HepG2 (cell line): ENCODE results near the gene SMARCB1. TPM values are rescaled to one million over a fixed set of nuclear protein-coding genes. Genes with fewer than 3 reads are reported as not detected.
A peak's percentile ranks its signal among the peaks of the same experiment; 100 is the strongest.

ENCODE experiments used
- GPN1 ChIP-seq: sonication (generic); formaldehyde crosslinking; IDR thresholded peaks from 2 replicates; pipeline ENCODE4 v1.5.1; 2020; ENCODE audit warnings: missing genetic modification reagents, borderline replicate concordance
- JUND ChIP-seq: sonication (generic); formaldehyde crosslinking; IDR thresholded peaks from 2 replicates; pipeline ENCODE4 v1.8.0; 2022; ENCODE audit warnings: mild to moderate bottlenecking, missing genetic modification reagents
- PHF21A ChIP-seq: sonication (generic); formaldehyde crosslinking; IDR thresholded peaks from 2 replicates; pipeline ENCODE4 v1.5.0; 2020; ENCODE audit warnings: mild to moderate bottlenecking, missing genetic modification reagents
- SALL1 ChIP-seq: sonication (generic); formaldehyde crosslinking; IDR thresholded peaks from 2 replicates; pipeline ENCODE4 v1.8.0; 2022; ENCODE audit warnings: mild to moderate bottlenecking, missing genetic modification reagents
- SATB2 ChIP-seq: sonication (generic); formaldehyde crosslinking; IDR thresholded peaks from 2 replicates; pipeline ENCODE4 v1.5.0; 2020; ENCODE audit warnings: missing genetic modification reagents
- SPEN ChIP-seq: sonication (generic); formaldehyde crosslinking; IDR thresholded peaks from 2 replicates; pipeline ENCODE4 v1.5.1; 2020; ENCODE audit warnings: low read depth, mild to moderate bottlenecking, missing genetic modification reagents
- TAF15 ChIP-seq: fragments of 200-400 bp; formaldehyde crosslinking; IDR thresholded peaks from one replicate; pipeline ENCODE4 v1.6.1; 2018; ENCODE audit warnings: mild to moderate bottlenecking, low read depth, low read length; ENCODE audit not compliant: poor library complexity, severe bottlenecking
- TBX3 ChIP-seq: fragments of 450-650 bp; IDR thresholded peaks from 2 replicates; pipeline ENCODE4 v1.6.1; 2017; ENCODE audit warnings: antibody characterized with exemption, mild to moderate bottlenecking, inconsistent platforms, borderline replicate concordance
- TRIM22 ChIP-seq: fragments of 450-650 bp; IDR thresholded peaks from 2 replicates; pipeline ENCODE4 v1.6.1; 2017
- ZEB1 ChIP-seq: IDR thresholded peaks from 2 replicates; pipeline ENCODE4 v1.6.1; 2012; ENCODE audit warnings: mild to moderate bottlenecking, low read depth, inconsistent platforms; ENCODE audit not compliant: insufficient replicate concordance
- ZNF264 ChIP-seq: sonication (generic); formaldehyde crosslinking; IDR thresholded peaks from 2 replicates; pipeline ENCODE4 v1.4.0; 2020; ENCODE audit warnings: missing genetic modification reagents
- ZNF562 ChIP-seq: sonication (generic); formaldehyde crosslinking; IDR thresholded peaks from 2 replicates; pipeline ENCODE4 v1.8.0; 2022; ENCODE audit warnings: missing genetic modification reagents, borderline replicate concordance
- ZNF672 ChIP-seq: sonication (generic); formaldehyde crosslinking; IDR thresholded peaks from 2 replicates; pipeline ENCODE4 v1.8.1; 2022; ENCODE audit warnings: missing genetic modification reagents
- ZSCAN22 ChIP-seq: sonication (generic); formaldehyde crosslinking; IDR thresholded peaks from 2 replicates; pipeline ENCODE4 v1.4.0; 2020; ENCODE audit warnings: mild to moderate bottlenecking, missing genetic modification reagents
- polyA plus RNA-seq, 8 experiments: library from polyadenylated mRNA; depleted of rRNA in 3 of 8; stranded (reverse) in 7 of 8; unstranded in 1 of 8; fragments of >200 nt; fragmentation: Illumina TruSeq in 4 of 8; extraction: Trizol in 4 of 8; gene quantifications; 2 replicates each; pipeline versions ENCODE4 v1.2.1 to v1.2.3, GENCODE V29; 2011 to 2016; ENCODE audit warnings: low read depth in 4 of 8, missing spikeins in 1 of 8, mixed read lengths in 1 of 8; ENCODE audit not compliant: insufficient read depth in 1 of 8
- total RNA-seq, 5 experiments: library from RNA; depleted of rRNA; stranded (reverse); fragments of >200 nt; fragmentation: Illumina TruSeq; extraction: Trizol; gene quantifications; 2 replicates each; pipeline ENCODE4 v1.2.3, GENCODE V29; 2016; ENCODE audit warnings: low read depth in 1 of 5
- TF ChIP-seq, protein P1 (sequence below): sonication (generic); formaldehyde crosslinking; IDR thresholded peaks from 2 replicates; pipeline ENCODE4 v1.5.0; 2020; ENCODE audit warnings: mild to moderate bottlenecking, missing genetic modification reagents, borderline replicate concordance
- TF ChIP-seq, protein P2 (sequence below): sonication (generic); formaldehyde crosslinking; IDR thresholded peaks from 2 replicates; pipeline ENCODE4 v1.4.0; 2020; ENCODE audit warnings: missing genetic modification reagents

SMARCB1 gene
- total and polyA plus RNA-seq, 2 of the 13 experiments (the other 11 are each of a cell fraction or from before 2014, with no cell fraction given), result 74.0 to 166 TPM

- TF ChIP-seq TRIM22, result no peak
- peak; percentile 31; the same call in 1 of the 2 replicates for TF ChIP-seq SALL1 (CRISPR knock-in tag)
- TF ChIP-seq TAF15, result peak; percentile 69
- TF ChIP-seq SATB2, result no peak
- no peak for TF ChIP-seq ZNF562
- no peak for TF ChIP-seq GPN1 (CRISPR knock-in tag)
- TF ChIP-seq, protein P1, sequence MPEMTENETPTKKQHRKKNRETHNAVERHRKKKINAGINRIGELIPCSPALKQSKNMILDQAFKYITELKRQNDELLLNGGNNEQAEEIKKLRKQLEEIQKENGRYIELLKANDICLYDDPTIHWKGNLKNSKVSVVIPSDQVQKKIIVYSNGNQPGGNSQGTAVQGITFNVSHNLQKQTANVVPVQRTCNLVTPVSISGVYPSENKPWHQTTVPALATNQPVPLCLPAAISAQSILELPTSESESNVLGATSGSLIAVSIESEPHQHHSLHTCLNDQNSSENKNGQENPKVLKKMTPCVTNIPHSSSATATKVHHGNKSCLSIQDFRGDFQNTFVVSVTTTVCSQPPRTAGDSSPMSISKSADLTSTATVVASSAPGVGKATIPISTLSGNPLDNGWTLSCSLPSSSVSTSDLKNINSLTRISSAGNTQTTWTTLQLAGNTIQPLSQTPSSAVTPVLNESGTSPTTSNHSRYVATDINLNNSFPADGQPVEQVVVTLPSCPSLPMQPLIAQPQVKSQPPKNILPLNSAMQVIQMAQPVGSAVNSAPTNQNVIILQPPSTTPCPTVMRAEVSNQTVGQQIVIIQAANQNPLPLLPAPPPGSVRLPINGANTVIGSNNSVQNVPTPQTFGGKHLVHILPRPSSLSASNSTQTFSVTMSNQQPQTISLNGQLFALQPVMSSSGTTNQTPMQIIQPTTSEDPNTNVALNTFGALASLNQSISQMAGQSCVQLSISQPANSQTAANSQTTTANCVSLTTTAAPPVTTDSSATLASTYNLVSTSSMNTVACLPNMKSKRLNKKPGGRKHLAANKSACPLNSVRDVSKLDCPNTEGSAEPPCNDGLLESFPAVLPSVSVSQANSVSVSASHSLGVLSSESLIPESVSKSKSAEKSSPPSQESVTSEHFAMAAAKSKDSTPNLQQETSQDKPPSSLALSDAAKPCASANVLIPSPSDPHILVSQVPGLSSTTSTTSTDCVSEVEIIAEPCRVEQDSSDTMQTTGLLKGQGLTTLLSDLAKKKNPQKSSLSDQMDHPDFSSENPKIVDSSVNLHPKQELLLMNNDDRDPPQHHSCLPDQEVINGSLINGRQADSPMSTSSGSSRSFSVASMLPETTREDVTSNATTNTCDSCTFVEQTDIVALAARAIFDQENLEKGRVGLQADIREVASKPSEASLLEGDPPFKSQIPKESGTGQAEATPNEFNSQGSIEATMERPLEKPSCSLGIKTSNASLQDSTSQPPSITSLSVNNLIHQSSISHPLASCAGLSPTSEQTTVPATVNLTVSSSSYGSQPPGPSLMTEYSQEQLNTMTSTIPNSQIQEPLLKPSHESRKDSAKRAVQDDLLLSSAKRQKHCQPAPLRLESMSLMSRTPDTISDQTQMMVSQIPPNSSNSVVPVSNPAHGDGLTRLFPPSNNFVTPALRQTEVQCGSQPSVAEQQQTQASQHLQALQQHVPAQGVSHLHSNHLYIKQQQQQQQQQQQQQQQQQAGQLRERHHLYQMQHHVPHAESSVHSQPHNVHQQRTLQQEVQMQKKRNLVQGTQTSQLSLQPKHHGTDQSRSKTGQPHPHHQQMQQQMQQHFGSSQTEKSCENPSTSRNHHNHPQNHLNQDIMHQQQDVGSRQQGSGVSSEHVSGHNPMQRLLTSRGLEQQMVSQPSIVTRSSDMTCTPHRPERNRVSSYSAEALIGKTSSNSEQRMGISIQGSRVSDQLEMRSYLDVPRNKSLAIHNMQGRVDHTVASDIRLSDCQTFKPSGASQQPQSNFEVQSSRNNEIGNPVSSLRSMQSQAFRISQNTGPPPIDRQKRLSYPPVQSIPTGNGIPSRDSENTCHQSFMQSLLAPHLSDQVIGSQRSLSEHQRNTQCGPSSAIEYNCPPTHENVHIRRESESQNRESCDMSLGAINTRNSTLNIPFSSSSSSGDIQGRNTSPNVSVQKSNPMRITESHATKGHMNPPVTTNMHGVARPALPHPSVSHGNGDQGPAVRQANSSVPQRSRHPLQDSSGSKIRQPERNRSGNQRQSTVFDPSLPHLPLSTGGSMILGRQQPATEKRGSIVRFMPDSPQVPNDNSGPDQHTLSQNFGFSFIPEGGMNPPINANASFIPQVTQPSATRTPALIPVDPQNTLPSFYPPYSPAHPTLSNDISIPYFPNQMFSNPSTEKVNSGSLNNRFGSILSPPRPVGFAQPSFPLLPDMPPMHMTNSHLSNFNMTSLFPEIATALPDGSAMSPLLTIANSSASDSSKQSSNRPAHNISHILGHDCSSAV (CRISPR knock-in tag), result no peak
- no peak for TF ChIP-seq JUND (CRISPR knock-in tag)
- TF ChIP-seq ZNF264, result 0 out of 2 replicates have a peak, but pooled peaks have one; percentile 23
- TF ChIP-seq SPEN, result peak; percentile 28
- TF ChIP-seq ZEB1, result no peak
- no peak for TF ChIP-seq ZSCAN22 (CRISPR knock-in tag)
- TF ChIP-seq TBX3, result no peak
- no peak for TF ChIP-seq PHF21A (CRISPR knock-in tag)
- TF ChIP-seq, protein P2, sequence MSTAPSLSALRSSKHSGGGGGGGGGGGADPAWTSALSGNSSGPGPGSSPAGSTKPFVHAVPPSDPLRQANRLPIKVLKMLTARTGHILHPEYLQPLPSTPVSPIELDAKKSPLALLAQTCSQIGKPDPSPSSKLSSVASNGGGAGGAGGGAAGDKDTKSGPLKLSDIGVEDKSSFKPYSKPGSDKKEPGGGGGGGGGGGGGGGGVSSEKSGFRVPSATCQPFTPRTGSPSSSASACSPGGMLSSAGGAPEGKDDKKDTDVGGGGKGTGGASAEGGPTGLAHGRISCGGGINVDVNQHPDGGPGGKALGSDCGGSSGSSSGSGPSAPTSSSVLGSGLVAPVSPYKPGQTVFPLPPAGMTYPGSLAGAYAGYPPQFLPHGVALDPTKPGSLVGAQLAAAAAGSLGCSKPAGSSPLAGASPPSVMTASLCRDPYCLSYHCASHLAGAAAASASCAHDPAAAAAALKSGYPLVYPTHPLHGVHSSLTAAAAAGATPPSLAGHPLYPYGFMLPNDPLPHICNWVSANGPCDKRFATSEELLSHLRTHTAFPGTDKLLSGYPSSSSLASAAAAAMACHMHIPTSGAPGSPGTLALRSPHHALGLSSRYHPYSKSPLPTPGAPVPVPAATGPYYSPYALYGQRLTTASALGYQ, result peak; percentile 55; the same call in 1 of the 2 replicates
- no peak for TF ChIP-seq ZNF672 (CRISPR knock-in tag)
These were observed at the start of gene SMARCB1 (continued) for GRCh38 chr22:23786752-23787599.
